Testis (tissue), 3 donors: ENCODE measurements around the gene COL13A1. TPM values are rescaled to one million over a fixed set of nuclear protein-coding genes. Genes with fewer than 3 reads are reported as not detected.

ENCODE experiments used
- DNase-seq: peaks from one replicate; pipeline ENCODE4 v3.0.0-alpha.2; 2019
- H3K27ac ChIP-seq, 2 donors: fragments of 200-600 bp; sonication (generic); one replicate each; pipeline ENCODE4 v1.5.1; 2019
- H3K27me3 ChIP-seq: fragments of 200-600 bp; sonication (generic); one replicate; pipeline ENCODE4 v1.5.1; 2019
- H3K36me3 ChIP-seq: fragments of 200-600 bp; sonication (generic); one replicate; pipeline ENCODE4 v1.5.1; 2017; ENCODE audit warnings: low read depth; ENCODE audit errors: missing control alignments
- H3K4me1 ChIP-seq: fragments of 200-600 bp; sonication (generic); one replicate; pipeline ENCODE4 v1.5.1; 2019
- H3K4me3 ChIP-seq, 2 donors: fragments of 200-600 bp; sonication (generic); one replicate each; pipeline ENCODE4 v1.5.1; 2017 to 2019
- H3K9me3 ChIP-seq: fragments of 200-600 bp; sonication (generic); one replicate; pipeline ENCODE4 v1.5.1; 2017
- POLR2A ChIP-seq: fragments of 450-650 bp; IDR thresholded peaks from one replicate; pipeline ENCODE4 v1.6.1; 2017; ENCODE audit warnings: antibody characterized with exemption, mild to moderate bottlenecking, moderate library complexity
- WGBS, 2 donors: methylation state at CpG; one replicate each; pipeline ENCODE4 v1.1.5; 2018; 5-methylcytosine and 5-hydroxymethylcytosine counted together
- intact Hi-C: fragments of 100-400 bp; cut with DNase I; formaldehyde crosslinking; loops from one replicate; pipeline ENCODE4 v1.15.1; 2023; ENCODE audit warnings: low total_unique reads
- polyA plus RNA-seq: library from polyadenylated mRNA; stranded (reverse); fragments of 350-450 nt; fragmentation: Illumina TruSeq; extraction: RNeasy Lipid Tissue Mini Kit (QIAGEN cat#74804); gene quantifications from one replicate; pipeline ENCODE4 v1.2.3, GENCODE V29; 2014; ENCODE audit warnings: low read depth, low replicate concordance; ENCODE audit not compliant: insufficient read depth
- total RNA-seq, 2 donors: library from RNA; depleted of rRNA; stranded (reverse); fragments of >200 nt; gene quantifications; one replicate each; pipeline ENCODE4 v1.2.3, GENCODE V29; 2016
- TF ChIP-seq, protein P1 (sequence below), 3 experiments: fragments of 450-650 bp in 2 of 3; fragments of 200-600 bp in 1 of 3; sonication (generic) in 1 of 3; IDR thresholded peaks; one replicate each; pipeline ENCODE4 v1.5.1; 2016 to 2019; ENCODE audit warnings: antibody characterized with exemption in 3 of 3, mild to moderate bottlenecking in 2 of 3, moderate library complexity in 1 of 3

COL13A1 gene
- total and polyA plus RNA-seq, 3 donors from 2014 or later: 0.94 to 2.5 (median 1.5) TPM

DNA sequence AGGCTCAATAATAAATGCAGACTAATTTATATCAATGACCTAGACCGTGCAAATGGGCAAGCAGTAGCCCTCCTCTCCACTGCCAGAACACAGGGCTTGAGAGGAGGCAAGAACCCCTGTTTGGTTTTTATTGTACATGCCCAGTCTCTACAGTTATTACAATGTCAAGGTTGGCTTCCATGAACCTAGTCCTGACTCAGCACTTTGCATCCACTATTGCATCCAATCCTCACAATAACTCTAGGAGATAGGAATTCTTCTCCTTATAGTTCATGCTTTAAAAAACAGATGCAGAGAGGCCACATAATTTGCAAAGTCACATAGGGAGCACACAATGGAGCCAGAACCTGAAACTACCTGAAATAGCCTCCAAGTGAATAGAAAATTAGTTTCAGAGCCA is 7.0 kb upstream of the COL13A1 start:
- Histone ChIP-seq H3K4me1 (no peaks in the 10 kb centered on the region), H3K27ac (no peak overlapping the region), H3K27me3 (no peaks in the 10 kb centered on the region), H3K36me3 (no peaks in the 10 kb centered on the region), H3K9me3 (no peaks in the 10 kb centered on the region), H3K4me3 (no peak overlapping the region)
- WGBS, 2 donors: 0% methylated on average over 1 of the region's 1 CpG
- TF ChIP-seq POLR2A: no peak
- intact Hi-C loops: no loop called here
- no peak for DNase-seq

DNA sequence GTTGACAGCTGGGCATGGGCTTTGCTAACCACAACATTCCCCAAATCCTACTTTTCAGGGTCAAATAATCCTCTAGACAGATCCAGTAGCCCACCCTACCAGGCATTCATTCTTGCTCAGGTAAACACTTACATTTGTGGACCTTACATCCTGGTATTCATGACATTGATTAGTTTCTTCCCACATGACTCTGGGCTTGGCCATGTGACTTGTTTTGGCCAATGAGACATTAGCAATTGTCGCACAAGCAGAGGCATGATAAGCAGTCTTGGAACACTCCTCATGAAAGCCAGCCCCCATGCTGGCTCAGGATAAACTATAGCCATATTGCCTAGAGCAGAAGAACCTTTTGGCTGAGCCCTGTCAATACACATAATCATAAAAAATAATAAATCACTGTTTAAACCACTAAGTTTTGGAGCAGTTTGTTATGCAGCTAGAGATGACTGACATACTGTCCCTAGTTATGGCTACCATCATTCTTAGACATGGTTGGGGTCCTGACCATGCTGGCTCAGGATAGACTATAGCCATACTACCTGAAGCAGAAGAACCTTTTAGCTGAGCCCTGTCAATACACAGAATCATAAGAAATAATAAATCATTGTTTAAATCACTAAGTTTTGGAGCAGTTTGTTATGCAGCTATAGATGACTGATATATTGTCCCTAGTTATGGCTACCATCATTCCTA is 6.3 kb upstream of the COL13A1 start:
- WGBS, 2 donors: 0% methylated on average over 1 of the region's 1 CpG
- intact Hi-C loops: no loop called here
- Histone ChIP-seq H3K36me3 (no peaks in the 10 kb centered on the region), H3K4me1 (no peaks in the 10 kb centered on the region), H3K9me3 (no peaks in the 10 kb centered on the region), H3K4me3 (no peak overlapping the region), H3K27ac (no peak overlapping the region), H3K27me3 (no peaks in the 10 kb centered on the region)
- TF ChIP-seq, protein P1, sequence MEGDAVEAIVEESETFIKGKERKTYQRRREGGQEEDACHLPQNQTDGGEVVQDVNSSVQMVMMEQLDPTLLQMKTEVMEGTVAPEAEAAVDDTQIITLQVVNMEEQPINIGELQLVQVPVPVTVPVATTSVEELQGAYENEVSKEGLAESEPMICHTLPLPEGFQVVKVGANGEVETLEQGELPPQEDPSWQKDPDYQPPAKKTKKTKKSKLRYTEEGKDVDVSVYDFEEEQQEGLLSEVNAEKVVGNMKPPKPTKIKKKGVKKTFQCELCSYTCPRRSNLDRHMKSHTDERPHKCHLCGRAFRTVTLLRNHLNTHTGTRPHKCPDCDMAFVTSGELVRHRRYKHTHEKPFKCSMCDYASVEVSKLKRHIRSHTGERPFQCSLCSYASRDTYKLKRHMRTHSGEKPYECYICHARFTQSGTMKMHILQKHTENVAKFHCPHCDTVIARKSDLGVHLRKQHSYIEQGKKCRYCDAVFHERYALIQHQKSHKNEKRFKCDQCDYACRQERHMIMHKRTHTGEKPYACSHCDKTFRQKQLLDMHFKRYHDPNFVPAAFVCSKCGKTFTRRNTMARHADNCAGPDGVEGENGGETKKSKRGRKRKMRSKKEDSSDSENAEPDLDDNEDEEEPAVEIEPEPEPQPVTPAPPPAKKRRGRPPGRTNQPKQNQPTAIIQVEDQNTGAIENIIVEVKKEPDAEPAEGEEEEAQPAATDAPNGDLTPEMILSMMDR (IDR thresholded peaks at IDR 0.05): no peak
- no peak for TF ChIP-seq POLR2A
- no peak for DNase-seq

DNA sequence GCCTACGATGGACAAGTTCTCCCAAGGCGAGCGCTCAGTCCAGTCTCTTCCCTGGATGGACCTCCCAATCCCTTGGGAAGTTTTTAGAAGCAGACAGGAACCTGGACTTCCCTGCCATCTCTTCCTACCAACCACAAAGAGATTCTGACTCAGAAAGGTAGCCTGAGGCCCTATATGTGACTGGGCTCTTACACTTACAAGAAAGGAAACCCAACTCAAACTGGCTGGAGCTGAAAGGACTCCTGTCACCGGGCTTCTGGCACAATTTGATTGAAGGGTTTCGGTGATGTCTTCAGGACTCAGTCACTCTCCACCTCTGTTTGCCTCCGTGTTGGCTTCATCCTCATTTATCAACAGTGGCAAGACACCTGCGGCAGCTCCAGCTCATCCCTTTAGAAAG is 3.7 kb upstream of the COL13A1 start:
- TF ChIP-seq, protein P1 (IDR thresholded peaks at IDR 0.05): no peak
- no peak for TF ChIP-seq POLR2A
- Histone ChIP-seq H3K4me3 (no peak overlapping the region), H3K27ac (no peak overlapping the region), H3K36me3 (no peaks in the 10 kb centered on the region), H3K27me3 (no peaks in the 10 kb centered on the region), H3K4me1 (peaks cover 17% of the 10 kb centered on the region), H3K9me3 (no peaks in the 10 kb centered on the region)
- DNase-seq: no peak
- intact Hi-C loops: no loop called here
- 78 to 85% methylated on average over 7 of the region's 7 CpGs for WGBS, 2 donors

DNA sequence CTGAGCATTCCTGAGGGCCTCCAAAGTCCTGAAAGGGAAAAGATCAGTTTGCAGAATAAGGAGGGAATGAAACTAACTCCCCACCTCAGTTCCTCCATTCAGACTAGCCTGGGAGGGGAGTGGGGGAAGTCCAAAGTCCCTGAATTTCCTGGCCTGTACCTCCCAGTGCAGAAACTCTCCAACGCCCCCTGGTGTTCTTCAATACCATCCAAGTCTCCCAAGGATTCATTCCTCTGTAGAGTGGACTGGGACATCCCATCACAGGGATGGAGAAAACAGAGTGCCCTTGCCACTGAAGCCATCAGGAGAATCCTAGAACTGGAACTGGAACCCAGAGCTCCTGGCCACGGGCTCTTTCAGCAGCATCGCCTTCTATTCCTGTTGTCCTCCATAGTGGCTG is 1.6 kb upstream of the COL13A1 start:
- H3K4me1 ChIP-seq: peaks cover 17% of the 10 kb centered on the region
- no peaks in the 10 kb centered on the region for H3K27me3 ChIP-seq
- intact Hi-C loops: no loop called here
- no peak overlapping the region for H3K27ac ChIP-seq
- TF ChIP-seq, protein P1 (IDR thresholded peaks at IDR 0.05): peak; percentile 21 to 69 (median 56)
- no peak for TF ChIP-seq POLR2A
- no peaks in the 10 kb centered on the region for H3K36me3 ChIP-seq
- H3K4me3 ChIP-seq: no peak overlapping the region
- peak; percentile 56 for DNase-seq
- no peaks in the 10 kb centered on the region for H3K9me3 ChIP-seq
- WGBS, 2 donors: 49 to 55% methylated on average over 3 of the region's 3 CpGs

DNA sequence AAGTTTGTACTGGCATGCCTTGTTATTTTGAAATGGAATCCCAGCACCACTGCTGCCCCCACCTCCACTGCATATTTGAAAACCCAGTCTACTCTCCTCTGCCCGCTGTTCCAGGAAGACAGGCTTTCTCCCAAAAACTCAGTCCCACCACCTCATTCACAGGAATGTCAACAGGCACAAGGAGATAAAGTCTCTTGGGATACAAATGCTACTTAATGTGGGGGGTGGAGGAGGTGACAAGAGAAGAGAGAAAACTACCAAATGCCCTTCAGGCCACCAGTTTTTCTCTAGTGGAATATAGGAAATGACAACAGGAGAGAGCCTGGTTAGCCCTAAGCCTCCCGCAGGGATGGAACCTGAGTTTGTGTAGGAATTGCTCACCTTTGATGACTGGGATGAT is 1.0 kb upstream of the COL13A1 start:
- Histone ChIP-seq H3K4me3 (no peak overlapping the region), H3K9me3 (no peaks in the 10 kb centered on the region), H3K27me3 (no peaks in the 10 kb centered on the region), H3K27ac (no peak overlapping the region), H3K4me1 (peaks cover 17% of the 10 kb centered on the region), H3K36me3 (no peaks in the 10 kb centered on the region)
- intact Hi-C loops: no loop called here
- no peak for DNase-seq
- WGBS, 2 donors: 70 to 74% methylated on average over 2 of the region's 2 CpGs
- TF ChIP-seq, protein P1 (IDR thresholded peaks at IDR 0.05): no peak
- TF ChIP-seq POLR2A: no peak
